Head of caudate nucleus (tissue), 42 donors: ENCODE data around the gene ZDHHC14.
"Not testable (repeated sequence)": the region's sequence is repeated elsewhere in the genome, so short reads cannot be mapped to it uniquely, and the experiment has no call there.

Source experiments
- DNase-seq, 42 donors: peaks; one replicate each; pipeline versions ENCODE4 v3.0.0 to v3.0.0-alpha.2; 2020 to 2021; ENCODE audit warnings: mixed read lengths in 7 of 42
- intact Hi-C: fragments of 100-400 bp; cut with DNase I; formaldehyde crosslinking; loops from one replicate; pipeline ENCODE4 v1.15.0; 2022

ZDHHC14 gene

GRCh38 chr6:157688960-157689599 is 308.1 kb downstream of the ZDHHC14 start:
- intact Hi-C loops: no loop called here
- DNase-seq: no peak

- intact Hi-C loops: no loop called here
- peak in 1 of 42 donors; percentile 17 for DNase-seq
Observed at GRCh38 chr6:157689875-157690274, 308.9 kb downstream of the ZDHHC14 start.

DNA sequence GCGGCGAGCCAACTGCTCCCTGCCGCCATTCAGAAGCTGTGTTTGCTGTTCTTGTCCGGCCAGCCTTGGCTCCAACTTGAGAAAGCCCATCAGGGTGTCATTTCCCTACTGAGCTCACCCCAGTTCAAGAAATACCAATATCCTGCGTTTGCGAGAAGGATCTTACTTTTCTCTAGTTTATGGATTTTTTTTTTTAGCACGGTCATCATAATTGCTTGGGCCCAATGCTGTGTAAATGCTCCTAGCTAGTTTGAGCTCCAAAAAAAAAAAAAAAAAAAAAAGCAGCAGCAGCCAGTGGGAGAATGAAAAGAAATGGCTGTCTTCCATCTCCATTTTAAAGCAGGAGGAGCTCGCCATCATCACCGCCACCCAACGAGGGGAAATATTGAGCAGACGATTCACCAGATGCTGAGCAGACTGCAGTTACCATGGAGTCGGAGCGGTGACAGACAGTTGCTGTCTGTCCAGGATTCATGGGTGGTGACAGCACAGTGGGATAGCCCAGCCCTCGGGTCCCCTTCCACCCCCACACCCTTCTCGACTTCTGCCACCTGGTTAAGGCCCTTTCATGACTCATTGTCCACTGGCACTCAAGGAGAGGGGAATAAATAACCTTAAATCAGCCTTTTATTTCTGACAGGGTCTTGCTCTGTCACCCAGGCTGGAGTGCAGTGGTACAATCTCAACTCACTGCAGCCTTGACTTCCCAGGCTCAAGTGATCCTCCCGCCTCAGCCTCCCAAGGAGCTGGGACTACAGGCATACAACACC is 309.6 kb downstream of the ZDHHC14 start:
- no peak for DNase-seq
- intact Hi-C loops: no loop called here

- DNase-seq, intact Hi-C loops: not testable (repeated sequence)
Observed at GRCh38 chr6:157691621-157692020, 310.6 kb downstream of the ZDHHC14 start.

- DNase-seq: no peak
- intact Hi-C loops: no loop called here
Observed at GRCh38 chr6:157693867-157694266, 312.9 kb downstream of the ZDHHC14 start.

DNA sequence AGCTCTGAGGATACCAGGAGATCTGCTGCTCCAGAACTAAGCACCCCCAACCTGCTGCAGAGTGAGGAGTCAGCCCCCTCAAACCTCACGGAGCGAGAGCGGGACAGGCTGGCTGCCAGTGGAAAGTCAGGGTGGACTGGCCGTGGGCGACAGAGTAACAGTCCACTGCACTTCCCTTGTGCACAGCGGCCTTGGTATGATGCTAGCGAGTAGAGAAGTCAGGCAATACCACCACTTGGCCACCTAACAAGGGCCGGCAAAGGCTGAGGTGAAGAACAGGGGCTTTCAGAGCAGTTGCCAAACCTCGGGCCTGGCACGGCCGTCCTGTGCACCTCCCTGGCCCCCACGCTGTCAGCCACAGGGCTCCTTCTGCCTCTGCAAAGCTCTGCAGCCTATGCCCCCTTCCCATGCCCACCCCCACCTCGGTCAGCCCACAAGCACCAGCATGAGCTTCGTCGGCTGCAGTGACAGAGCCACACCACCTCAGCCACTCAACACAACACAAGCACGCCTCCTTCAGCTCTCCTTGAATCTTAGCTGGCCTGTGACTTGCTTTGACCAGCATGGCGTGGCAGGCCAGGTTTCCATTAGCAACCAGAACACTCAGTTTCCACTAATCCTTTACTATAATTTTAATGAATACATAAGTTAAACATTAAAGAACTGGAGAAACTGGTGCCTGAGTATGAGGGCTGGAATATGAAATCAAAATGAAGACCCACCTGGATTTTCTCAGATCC is 314.5 kb downstream of the ZDHHC14 start:
- intact Hi-C loops: no loop called here

GRCh38 chr6:157699777-157700636 is 319.0 kb downstream of the ZDHHC14 start:
- intact Hi-C loops: no loop called here
- no peak for DNase-seq

More for the DNA sequence above, 314.5 kb downstream of the ZDHHC14 start:
- DNase-seq: no peak

GRCh38 chr6:157706351-157706750 is 325.4 kb downstream of the ZDHHC14 start:
- DNase-seq, intact Hi-C loops: not testable (repeated sequence)

GRCh38 chr6:157706883-157707282 is 325.9 kb downstream of the ZDHHC14 start:
- DNase-seq: no peak
- intact Hi-C loops: no loop called here

DNA sequence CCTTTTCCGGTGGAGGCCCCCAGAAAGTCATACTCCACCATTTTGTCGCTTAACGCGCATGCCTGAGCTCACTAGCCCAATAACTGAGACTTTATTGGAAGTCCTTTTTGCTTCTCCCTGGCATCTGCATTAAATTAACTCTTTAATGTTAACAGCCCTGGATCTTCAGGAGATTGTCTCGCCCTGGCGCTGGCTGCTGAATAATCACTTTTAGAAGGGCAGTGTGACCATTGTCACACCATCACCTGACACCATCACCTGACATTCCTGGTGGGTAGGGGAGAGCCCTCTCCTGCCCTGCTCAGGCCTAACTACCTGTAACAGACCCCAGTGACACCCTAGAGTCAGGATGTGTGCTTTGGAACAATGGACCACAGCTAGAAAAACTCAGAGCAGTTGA is 326.6 kb downstream of the ZDHHC14 start:
- intact Hi-C loops: no loop called here
- DNase-seq: no peak

DNA sequence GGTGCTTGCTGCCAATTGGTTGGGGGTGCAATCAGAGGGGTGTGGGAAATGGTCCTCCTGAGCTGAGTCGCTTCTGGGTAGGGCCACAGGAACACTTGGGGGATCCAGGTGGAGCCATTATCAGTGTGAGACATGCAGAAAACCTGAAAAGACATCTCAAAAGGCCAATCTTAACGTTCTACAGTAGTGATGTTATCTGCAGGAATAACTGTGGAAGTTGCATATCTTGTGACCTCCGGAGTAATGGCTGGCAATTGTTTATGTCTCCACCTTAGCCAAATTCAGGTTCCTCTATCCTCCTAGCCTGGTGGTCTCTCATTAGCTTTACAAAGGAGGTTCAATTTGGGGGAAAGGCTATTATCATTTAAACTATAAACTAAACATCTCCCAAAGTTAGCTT is 327.2 kb downstream of the ZDHHC14 start:
- DNase-seq: no peak
- intact Hi-C loops: no loop called here

GRCh38 chr6:157708933-157709332 is 327.9 kb downstream of the ZDHHC14 start:
- DNase-seq: no peak
- intact Hi-C loops: no loop called here

- DNase-seq: no peak
- intact Hi-C loops: no loop called here
Observed at GRCh38 chr6:157709555-157709954, 328.6 kb downstream of the ZDHHC14 start.

DNA sequence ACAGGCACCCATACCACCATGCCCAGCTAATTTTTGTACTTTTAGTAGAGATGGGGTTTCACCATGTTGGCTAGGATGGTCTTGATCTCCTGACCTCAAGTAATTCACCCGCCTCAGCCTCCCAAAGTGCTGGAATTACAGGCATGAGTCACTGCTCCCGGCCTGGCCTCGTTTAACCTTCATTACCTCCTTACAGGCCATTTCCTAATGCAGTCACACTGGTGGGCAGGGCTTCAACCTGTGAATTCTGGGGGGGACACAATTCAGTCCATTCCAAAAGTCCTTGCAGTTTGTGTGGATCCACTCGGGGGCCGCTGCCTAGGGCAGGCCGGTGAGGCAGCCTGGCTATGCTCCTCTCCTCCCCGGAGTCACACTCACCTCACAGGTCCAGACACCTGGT is 329.6 kb downstream of the ZDHHC14 start:
- DNase-seq: no peak
- intact Hi-C loops: no loop called here

DNA sequence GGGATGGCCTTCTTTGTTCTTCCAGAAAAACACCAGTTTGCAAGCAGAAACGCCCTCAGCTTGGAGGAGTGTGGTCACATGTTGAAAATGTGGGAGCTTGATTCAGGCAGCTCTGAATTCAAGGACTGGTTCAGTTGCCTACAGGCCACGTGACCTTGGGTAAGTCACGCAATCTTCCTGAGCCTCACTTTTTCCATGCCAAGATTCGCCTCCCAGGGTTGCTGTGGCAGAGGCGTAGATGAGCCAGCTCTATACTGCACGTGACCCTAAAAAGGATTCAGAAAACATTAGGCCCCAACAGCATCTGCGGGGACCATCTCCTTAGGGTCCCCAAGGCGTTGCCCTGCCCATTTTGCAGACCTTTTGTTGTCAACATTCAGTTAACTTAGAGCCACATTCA is 330.1 kb downstream of the ZDHHC14 start:
- no peak for DNase-seq

DNA sequence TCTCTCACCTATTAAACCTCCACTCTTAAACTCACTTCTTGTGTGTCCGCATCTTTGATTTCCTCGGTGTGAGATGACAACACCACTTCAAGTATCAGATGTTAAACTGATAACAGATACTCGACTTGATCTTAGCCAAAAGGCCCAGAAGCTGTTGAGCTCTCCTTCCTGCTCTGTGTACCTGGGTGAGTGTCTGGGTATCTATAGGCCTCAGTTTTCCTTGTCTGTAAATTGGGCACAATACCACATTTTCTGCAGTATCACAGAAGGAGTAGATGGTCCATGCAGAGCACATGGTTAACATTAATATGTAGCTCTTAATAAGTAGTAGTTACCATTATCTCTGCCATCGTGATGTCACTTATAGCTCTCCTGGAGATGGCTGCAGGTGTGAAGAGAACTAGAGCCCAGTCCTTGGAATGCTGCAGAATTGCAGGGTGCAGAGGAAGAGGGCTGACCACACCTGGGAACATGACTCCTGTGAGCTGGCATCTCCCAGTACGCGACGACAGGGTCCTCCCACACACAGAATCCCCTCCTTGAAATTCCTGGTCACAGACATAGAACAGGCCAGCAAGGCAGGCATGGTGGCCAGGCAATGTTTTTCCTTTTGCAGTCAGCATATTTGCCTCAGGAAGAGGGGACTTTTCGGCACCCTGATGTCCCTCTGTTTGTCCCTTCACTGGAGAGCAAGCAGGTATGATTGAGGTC is 331.8 kb downstream of the ZDHHC14 start:
- intact Hi-C loops: no loop called here
- no peak for DNase-seq

More for the DNA sequence above, 330.1 kb downstream of the ZDHHC14 start:
- intact Hi-C loops: no loop called here

DNA sequence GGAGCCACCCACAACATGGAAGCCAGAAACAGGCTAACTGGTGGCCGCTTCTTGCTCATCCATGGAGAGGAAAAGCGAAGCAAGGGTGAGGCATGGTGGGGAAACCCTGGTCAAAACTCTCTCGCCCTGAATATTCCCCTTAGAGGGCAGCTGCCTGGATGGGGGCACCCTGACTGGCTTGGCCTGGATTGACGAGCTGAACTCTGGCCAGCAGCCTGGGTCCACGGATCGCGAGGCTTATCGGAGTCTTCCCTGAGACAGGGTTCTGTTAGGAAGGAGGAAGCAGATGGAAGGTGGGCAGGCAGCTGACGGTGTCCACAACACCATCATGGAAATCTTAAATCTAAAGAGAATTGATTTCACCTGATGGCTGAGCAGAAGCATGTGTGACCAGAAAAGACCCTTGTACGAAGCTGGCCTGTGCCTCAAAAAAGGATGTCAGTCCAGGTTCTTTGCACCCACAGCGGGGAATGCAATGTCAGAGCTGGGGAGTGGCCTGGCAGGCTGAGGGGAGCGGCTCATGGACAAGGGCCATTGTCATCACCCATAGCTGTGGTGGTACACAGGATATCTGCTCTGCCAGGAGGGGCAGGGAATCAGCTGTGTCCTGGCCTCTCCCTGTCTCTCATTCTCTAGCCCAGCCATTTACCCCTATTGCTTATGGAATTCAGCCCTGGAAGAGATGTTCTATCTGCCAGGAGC is 332.6 kb downstream of the ZDHHC14 start:
- intact Hi-C loops: no loop called here
- DNase-seq: no peak

DNA sequence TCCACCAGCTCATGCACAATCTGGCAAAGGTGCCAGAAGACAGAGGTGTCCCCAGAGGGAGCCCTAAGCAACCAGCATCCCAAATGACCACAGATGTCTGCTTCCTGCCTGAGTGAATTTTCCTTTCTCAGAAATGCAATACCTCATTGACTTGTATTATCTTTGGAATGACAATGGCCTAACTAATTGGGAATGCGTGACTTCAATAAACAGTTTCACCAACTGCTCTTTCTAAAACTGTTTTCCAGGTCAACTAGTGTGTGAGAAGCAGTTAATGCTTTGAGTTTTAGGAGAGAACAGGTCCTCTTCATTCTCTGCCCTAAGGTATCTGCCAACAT is 333.1 kb downstream of the ZDHHC14 start:
- DNase-seq: no peak
- intact Hi-C loops: no loop called here
